GM19238 (cell line): ENCODE measurements around the gene LYPD4.

Experiments used
- DNase-seq: peaks from one replicate; pipeline ENCODE4 v3.0.0; 2011; ENCODE audit warnings: low spot score; ENCODE audit not compliant: insufficient read length

Gene LYPD4

GRCh38 chr19:41853344-41853743 lies 8.9 kb upstream of the LYPD4 start:
- no peak for DNase-seq

DNA sequence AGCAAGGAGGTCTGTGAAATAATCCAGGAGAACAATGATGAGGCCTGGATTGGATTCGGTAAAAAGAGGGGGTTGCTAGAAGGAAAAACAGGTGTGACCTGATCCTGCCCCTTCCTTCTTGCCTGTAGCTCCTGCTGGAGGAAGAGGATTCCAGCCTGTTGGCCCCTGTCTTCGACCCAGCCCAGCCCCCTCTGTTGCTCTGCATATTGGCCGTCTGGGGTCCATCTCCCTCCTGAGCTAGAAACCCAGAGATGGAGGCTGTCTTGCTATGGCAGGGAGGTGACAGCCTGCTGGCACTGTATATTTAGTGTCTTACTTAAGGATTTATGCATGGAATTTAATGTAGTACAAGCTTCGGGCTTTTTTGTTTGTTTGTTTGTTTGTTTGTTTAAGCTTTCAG lies 7.0 kb upstream of the LYPD4 start:
- DNase-seq = no peak

DNA sequence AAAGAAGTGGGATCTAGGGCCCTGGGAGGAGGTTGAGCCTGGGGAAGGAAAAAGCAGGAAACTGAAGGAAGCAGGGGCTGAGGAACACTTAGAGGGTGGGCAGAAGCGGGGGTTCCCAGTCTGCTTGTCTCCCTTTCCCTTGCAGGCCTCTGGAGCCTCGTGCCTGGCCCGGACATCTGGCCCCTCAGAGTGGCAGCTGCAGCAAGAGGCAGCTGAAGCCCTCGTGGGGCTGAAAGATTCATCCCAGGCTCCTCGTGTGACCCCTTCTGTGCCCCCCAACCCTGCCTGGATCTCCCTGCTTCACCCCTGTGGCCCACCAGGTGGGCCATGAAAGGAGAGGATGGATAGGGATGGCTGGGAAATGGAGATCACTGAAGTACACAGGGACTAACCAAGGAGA lies 5.9 kb upstream of the LYPD4 start:
- DNase-seq = no peak

- no peak for DNase-seq
Observed at GRCh38 chr19:41849067-41849466, 4.6 kb upstream of the LYPD4 start.

DNA sequence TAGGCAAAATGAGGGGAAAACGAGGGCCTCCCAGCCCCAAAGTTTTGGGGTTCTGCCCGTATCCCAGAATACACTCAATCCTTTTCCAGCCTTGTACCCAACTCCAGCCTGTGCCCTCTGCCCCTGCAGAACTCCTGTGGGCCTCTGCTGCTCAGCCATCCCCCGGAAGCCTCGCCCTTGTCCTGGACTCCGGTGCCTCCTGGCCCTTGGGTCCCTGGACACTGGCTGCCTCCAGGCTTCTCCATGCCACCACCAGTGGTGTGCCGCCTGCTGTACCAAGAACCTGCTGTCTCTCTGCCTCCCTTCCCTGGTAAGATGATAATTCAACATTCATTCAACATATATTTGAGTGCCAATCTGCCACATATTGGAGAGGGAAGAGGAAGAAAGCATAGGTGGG lies 4.2 kb upstream of the LYPD4 start:
- DNase-seq = no peak

DNA sequence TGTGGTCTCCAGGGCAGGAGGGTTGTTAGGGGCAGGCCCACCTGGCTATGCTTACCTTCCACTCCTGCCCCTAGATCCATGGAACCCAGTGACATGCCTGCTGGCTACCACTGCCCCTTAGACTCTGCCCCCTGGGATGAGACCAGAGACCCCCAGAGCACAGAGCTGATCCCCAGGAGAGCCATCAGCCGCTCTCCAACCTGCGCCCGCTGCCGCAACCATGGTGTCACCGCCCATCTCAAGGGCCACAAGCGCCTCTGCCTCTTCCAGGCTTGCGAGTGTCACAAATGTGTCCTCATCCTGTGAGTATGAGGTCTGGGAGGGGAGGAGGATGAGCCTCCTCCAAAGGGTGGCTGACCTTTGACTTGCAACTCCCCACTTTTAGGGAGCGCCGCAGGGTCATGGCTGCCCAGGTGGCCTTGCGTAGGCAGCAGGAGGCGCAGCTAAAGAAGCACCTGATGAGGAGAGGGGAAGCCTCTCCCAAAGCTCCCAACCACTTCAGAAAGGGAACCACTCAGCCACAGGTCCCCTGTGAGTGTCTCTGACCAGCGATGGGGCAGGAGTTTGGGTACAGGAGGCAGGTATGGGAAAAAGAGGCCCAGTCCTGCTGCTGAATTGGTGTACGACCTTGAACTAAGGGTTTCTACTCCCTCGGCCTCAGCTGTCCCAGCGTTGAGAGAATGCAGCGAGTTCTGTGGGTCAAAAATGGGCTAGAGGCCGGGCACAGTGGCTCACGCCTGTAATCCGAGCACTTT lies 3.0 kb upstream of the LYPD4 start:
- DNase-seq = no peak

GRCh38 chr19:41845051-41845590 lies 638 bp upstream of the LYPD4 start:
- no peak for DNase-seq

GRCh38 chr19:41845001-41845050 lies 343 bp upstream of the LYPD4 start, which contains the start of gene DMRTC2:
Gene DMRTC2 (plus strand): TSS chr19:41845042. CDS start chr19:41847429, 2,387 bp downstream.
- no peak for DNase-seq

GRCh38 chr19:41843371-41843770 lies 1.1 kb downstream of the LYPD4 start:
- DNase-seq = no peak

GRCh38 chr19:41839211-41839610 lies 5.3 kb downstream of the LYPD4 start:
- no peak for DNase-seq

DNA sequence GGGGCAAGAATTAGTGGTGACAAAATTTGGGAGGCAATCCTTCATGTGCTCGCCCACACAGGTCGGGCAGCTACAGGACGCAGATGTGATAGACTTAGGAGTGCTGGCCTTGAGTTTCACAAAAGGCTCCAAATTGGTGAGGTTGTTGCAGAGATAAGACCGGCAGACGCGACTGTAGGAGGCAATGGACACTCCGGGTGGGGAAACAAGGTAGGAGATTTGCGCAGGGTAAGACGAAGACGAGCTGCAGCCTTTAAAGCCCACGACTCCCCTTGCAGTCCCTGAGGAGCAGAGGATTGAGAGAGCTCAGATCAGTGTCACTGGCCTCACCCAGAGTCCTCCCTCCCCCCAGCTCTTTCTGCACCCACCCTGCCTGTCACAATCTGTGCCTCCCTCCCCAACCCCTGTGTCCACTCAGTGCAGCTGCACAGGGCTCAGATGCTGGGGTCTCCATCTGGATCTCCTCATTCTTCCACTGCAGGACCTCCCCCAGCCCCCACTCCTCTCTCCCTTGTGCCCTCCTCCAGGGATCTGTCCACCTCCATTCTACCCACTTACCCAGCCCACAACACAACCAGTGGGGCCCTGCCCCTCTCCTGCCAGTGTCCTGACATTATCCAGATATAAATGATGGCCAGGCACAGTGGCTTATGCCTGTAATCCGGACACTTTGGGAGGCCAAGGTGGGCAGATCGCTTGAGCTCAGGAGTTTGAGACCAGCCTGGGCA lies 6.3 kb downstream of the LYPD4 start:
- DNase-seq = no peak

- peak; percentile 64 for DNase-seq
Observed at GRCh38 chr19:41821003-41821735, 23.3 kb downstream of the LYPD4 start.

DNA sequence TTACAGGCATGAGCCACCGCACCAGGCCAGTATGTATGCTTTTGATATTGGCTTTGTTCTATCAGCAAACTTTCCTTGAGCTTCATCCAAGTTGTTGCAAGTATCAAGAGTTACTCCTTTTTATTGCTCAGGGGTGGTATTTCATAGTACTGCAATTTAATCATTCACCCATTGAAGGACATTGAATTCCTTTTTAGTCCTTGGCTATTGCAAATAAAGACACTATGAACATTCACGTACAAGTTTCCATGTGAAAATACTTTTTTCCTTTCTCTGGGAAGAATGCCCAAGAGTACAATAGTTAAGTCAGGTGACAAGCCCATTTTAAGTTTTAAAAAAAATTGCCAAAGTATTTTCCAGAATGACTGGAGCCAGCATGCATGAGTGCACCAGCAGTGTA lies 27.7 kb downstream of the LYPD4 start:
- no peak for DNase-seq

DNA sequence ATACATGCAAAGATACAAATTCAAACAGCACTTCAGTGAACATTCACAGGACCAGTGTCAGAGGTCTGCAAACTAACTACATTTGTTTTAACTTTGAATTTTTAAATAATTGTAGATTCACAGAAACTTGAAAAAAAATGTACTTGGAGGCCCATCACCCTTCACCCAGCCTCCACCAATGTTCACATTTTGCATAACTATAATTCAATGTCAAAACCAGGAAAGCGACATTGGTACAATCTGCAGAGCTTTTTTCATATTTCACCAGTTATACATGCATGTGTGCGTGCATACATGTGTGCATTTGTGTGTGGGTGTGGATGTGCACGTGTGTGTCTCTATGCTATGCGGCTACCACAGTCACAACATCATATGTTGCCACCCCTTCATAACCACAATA lies 29.2 kb downstream of the LYPD4 start:
- DNase-seq = no peak

GRCh38 chr19:41813911-41814310 lies 30.6 kb downstream of the LYPD4 start:
- no peak for DNase-seq

DNA sequence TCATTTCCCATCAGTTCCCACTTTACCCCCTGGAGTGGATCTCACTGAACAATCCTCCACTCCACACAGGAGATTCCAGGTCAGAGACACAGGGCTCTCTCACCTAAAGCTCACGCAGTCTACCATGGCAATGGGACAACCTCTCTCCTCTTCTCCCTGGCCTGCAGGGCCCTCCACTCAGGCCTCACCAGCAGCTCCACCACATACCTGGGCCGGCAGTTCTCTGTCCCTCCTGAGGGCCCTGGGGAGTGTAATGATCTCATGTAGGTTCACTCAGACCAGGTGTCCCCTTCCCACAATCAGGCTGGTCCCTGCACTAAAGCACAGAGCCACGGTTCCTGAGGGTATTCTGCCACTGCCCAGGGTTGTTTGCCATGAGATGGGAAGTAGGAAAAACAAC lies 32.5 kb downstream of the LYPD4 start:
- no peak for DNase-seq

DNA sequence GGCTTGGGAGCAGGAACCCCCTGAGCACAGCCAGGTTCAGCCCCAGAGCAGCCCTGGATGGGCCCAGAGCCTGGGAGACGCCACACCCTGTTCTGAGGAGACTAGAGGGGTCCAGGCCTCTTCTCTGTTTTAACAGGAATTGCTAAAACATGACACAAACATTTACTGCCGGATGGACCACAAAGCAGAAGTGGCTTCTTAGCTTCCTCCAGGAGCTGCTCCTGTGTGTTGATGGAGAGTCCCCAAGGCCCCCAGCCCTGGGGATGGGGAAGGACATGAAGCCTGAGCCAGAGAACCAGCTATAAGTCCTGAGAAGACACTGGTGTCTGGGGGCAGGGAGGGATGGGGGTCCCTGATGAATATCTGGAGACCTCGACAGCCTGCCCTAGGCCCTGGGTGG lies 33.4 kb downstream of the LYPD4 start:
- no peak for DNase-seq

DNA sequence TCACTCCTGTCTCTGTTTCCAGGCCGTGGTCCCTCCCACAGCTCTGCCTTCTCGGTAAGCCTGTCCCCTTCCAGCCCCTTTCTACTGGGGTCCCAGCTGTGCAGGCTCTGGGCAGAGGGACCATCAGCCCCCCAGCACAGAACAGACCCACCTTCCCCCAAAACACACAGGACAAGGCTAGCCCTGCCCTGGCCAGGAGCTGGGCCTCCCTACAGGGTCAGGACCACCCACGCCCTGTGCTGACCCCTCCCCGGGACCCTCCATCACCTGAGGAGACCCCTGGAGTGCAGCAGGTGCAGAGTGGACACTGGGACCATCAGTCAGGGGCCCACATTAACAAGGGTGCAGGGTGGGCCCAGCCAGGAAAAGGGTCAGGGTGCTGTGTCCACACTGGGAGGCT lies 34.2 kb downstream of the LYPD4 start:
- no peak for DNase-seq

DNA sequence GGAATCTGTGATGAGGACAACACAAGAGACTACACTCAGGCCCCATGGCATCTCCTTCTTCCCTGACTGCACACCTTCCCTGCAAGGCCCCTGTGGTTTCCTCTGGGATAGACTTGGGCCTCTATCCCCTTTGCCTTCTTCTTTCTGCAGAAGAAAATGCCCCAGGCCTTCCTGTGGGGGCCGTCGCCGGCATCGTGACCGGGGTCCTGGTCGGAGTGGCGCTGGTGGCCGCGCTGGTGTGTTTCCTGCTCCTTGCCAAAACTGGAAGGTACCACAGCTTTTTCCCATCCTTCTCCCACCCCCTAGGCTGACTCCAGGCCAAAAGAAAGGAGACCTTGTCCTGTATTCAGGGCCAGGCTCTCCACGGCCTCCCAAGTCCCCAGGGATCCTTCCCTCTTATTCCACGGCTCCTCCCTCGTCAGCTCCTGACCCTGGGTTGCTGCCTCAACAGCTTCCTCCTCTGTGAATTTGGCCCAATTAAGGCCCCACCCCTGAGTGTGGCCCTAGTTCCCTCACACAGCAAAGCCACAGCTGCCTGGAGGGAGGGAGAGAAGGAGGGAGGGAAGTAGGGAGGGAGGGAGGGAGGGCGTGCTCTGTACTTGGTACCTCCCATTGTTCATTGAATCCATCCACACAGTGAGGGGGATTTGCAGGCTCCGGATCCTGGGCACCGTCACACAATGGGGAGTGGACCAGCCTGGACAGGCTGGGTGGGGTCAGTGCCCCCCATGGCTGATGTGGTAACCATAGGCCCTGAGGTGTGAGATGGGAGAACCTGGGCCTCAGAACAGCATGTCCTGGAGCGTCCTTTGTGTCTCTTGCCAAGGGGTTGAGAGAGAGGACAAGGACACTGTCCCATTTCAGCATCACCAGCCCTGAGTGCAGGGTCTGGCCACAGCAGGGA lies 35.6 kb downstream of the LYPD4 start:
- no peak for DNase-seq

DNA sequence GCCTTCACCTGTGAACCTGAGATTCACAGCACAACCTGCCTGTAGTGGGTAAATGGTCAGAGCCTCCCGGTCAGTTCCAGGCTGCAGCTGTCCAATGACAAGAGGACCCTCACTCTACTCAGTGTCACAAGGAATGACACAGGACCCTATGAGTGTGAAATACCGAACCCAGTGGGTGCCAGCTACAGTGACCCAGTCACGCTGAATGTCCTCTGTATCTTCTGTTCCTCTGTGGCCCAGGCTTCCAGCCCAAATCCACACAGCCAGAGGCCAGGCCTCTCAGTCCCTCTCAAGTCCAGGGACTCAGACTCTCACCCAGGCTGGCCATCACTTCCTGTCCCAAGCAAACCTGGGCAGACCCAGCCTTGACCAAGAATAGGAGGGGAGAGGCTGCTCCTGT lies 37.3 kb downstream of the LYPD4 start:
- DNase-seq = no peak

GRCh38 chr19:41804336-41804735 lies 40.1 kb downstream of the LYPD4 start:
- no peak for DNase-seq

DNA sequence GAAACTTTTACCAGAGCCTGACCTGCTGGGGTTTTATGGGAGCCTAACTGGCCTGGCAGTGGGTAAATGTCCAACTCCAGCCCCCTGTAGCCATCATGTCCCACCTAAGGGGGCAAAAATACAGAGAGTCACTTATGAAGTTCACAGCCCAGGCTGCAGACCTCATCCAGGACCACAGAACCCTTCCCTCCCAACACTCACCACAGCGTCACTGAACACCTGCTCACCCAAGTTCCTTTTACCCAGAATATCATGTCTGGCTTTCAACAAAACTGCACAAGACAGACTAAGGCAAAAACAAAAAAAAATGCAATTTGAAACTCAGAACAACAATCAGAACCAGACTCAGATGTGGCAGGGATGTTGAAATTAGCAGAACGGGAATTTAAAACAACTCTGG lies 41.7 kb downstream of the LYPD4 start:
- no peak for DNase-seq
